ENCODE measurements around the gene C16orf74. TPM values are rescaled to one million over a fixed set of nuclear protein-coding genes. Genes with fewer than 3 reads are reported as not detected.

Gene C16orf74
- total RNA-seq (10 to 100 TPM in 3 of 5 experiments, 1 to 10 TPM in 1, under 1 TPM in 1; 0.99 to 19.8 (median 11.7) TPM), polyA plus RNA-seq (10 to 100 TPM; 13.1 to 16.0 TPM), total RNA-seq (3.9 reads per million, percentile 20 among the genes with 10 or more reads in this experiment)

DNA sequence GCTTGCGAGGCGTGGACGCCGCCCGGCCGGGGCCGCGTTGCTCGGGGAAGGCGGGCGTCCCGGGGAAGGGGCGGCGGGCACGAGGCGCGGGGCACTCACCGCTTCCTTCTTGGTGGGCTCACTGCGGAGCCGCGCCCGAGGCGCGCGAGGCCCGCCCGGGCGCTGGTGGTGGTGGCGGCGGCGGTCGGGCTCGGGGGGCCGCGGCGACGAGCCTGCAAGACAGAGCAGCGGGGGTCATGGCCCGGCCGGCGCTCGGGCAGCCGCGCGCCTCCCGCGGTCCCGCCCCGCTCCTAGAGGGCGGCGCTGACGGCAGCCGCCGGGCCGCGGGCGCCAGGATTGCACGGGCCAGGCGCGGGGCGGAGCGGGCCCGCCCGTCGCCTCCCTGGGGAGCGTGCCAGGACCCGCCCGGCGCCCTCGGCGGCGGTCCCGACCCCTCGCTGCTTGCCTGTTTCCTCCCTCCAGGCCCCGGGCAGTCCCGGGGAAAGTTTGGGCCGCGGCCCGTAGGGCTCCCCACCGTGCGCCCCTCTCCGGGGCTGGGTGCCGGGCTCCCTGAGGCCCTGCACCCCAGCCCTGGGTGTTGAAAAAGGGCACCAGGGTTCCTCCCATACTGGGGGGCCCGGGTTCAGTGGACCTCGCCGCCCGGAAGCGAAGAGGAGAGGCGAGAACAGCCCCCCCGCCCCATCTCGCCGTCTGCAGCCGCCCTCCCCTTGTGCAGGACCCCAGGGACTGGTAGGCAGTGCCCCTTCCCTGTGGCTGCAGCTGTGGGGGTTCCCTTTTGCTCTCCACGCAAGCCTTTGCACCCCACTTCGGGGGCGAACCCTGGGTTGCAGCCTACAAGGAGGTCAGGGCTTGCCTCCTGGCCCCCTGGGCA, at the start of gene C16orf74:
TSS of gene C16orf74 (minus strand) at position 270 of the 871 bp plus-strand sequence. CDS start 15,879 bp downstream, outside the sequence.
- DNase-seq (peak in 2 of 9 donors; percentile 8 to 38), ATAC-seq (peak; percentile 81)
- CTCF ChIA-PET = interaction anchor here (1.0 to 1.5 kb wide), 2 partner anchors 9 to 37 kb away, joined by 3 read pairs; no protein-coding TSS in a partner anchor
- Mint-ChIP-seq H3K27me3 (peaks cover 0 to 37% (median 16%) of the 10 kb centered on the region in 5 donors), H3K27ac (peak within 1 kb of the TSS in 1 of 9 donors; percentile 72), H3K4me3 (peak within 1 kb of the TSS; percentile 70 to 88 (median 83)), H3K9me3 (peaks cover 0 to 1% (median 0%) of the 10 kb centered on the region in 11 donors), H3K36me3 (no peaks in the 10 kb centered on the region), H3K4me1 (peaks cover 4 to 11% (median 5%) of the 10 kb centered on the region in 7 donors)
- intact Hi-C loops (cut with micrococcal nuclease) = loop anchor here in 1 of 2 donors (5.0 kb wide), 1 partner anchor 34 kb away; no protein-coding TSS in a partner anchor
- Histone ChIP-seq H3K36me3 (ENCODE audit: control insufficient read depth in 2 of 3, insufficient read depth in 3 of 3, low read length in 3 of 3) (no peaks in the 10 kb centered on the region), H3K4me1 (ENCODE audit: control insufficient read depth in 2 of 2, insufficient read depth in 2 of 2, low read length in 2 of 2) (peaks cover 0 to 8% of the 10 kb centered on the region in 2 donors), H3K27ac (ENCODE audit: low read depth, low read length) (no peak within 1 kb of the TSS), H3K9me3 (ENCODE audit: control insufficient read depth in 2 of 3, low read length in 3 of 3) (no peaks in the 10 kb centered on the region), H3K4me3 (ENCODE audit: low read length) (peak within 1 kb of the TSS; percentile 27), H3K27me3 (ENCODE audit: control insufficient read depth in 2 of 2, insufficient read depth in 2 of 2, low read length in 2 of 2) (no peaks in the 10 kb centered on the region)
- POLR2A ChIA-PET = no interaction called here

DNA sequence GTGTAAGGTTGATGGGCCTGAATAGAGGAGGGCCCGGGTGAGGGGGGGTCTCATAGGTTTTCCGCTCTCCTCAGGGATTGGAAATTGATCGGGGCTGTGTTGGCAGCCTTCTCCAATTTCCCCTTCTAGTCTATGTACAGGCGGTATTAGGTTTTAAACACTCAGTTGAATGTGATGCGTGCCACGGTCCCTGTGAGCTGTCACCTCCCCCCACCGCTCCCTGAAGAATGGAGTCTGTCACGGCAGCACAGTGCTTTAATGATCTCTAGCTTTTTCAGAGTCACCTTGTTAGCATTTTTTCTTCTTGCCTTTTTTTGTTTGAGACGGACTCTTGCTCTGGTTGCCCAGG, 49.4 kb upstream of the C16orf74 start:
- no peaks in the 10 kb centered on the region for H3K27me3 Mint-ChIP-seq
- DNase-seq (peak in 1 of 9 donors; percentile 72), ATAC-seq (peak; percentile 37)
- intact Hi-C loops (cut with micrococcal nuclease) = loop anchor here in 1 of 2 donors (1.0 to 5.0 kb wide), 2 partner anchors 19 to 97 kb away; partner anchors contain the start of gene IRF8
- Histone ChIP-seq H3K27me3 (ENCODE audit: control insufficient read depth in 2 of 2, insufficient read depth in 2 of 2, low read length in 2 of 2) (no peaks in the 10 kb centered on the region), H3K4me3 (ENCODE audit: low read length) (peak overlapping the region; percentile 81), H3K4me1 (ENCODE audit: control insufficient read depth in 2 of 2, insufficient read depth in 2 of 2, low read length in 2 of 2) (peaks cover 18 to 26% of the 10 kb centered on the region in 2 donors), H3K9me3 (ENCODE audit: control insufficient read depth in 2 of 3, low read length in 3 of 3) (no peaks in the 10 kb centered on the region), H3K27ac (ENCODE audit: low read depth, low read length) (peak overlapping the region; percentile 99), H3K36me3 (ENCODE audit: control insufficient read depth in 2 of 3, insufficient read depth in 3 of 3, low read length in 3 of 3) (peaks cover under 1 to 69% (median 5%) of the 10 kb centered on the region in 3 experiments)
- peak overlapping the region; percentile 90 to 98 (median 95) for H3K27ac Mint-ChIP-seq
- H3K4me3 Mint-ChIP-seq = peak overlapping the region; percentile 83 to 92 (median 88)
- H3K36me3 Mint-ChIP-seq = peaks cover 30 to 49% (median 36%) of the 10 kb centered on the region in 5 donors
- POLR2A ChIA-PET = interaction anchor here (0.7 to 1.6 kb wide), 2 partner anchors 10 to 124 kb away, joined by 3 read pairs; no protein-coding TSS in a partner anchor
- H3K9me3 Mint-ChIP-seq = peaks cover 0 to 2% (median 0%) of the 10 kb centered on the region in 11 donors
- H3K4me1 Mint-ChIP-seq = peaks cover 37 to 72% (median 62%) of the 10 kb centered on the region in 7 donors
- CTCF ChIA-PET = no interaction called here

DNA sequence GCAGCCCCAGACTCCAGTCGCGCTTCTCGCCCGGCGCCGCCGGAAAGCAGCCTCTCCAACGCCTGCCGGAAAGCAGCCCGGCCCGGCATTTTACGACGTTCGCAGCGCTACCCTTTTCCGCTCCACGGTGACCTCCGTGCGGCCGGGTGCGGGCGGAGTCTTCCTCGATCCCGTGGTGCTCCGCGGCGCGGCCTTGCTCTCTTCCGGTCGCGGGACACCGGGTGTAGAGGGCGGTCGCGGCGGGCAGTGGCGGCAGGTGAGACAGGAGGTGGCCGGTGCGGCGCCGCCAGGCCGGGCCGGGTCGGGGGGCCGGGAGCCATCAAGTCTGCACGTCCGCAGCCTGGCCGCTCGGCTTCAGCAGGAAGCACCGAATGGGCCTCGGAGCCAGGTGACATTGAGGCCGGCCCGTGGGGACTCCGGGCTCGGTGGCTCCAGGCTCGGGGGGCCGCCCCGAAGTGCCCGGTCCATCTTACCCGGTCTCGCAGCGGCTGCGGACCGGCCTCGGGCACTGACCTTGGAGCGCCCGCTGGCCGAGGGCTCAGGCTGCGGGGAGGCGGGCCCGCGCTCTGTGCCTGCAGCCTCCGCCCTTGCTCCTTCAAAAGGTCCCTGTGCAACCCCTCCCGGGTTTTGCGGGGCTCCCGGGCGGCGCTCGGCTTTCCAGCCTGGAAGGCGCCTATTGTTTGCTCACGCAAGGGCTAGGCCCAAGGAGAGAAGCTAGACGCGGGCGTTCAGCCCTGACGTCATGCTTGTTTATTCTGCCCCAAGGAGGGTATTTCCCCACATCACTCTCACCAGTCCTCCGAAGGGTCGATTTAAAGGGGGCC, 48.8 kb upstream of the C16orf74 start, which contains the start of the genes COX4I1 and EMC8:
TSS of gene COX4I1 (plus strand) at position 199 of the 824 bp plus-strand sequence. CDS start 1,511 bp downstream, outside the sequence.
TSS of gene EMC8 (minus strand) at position 48 of the 824 bp plus-strand sequence. CDS start 249 bp downstream, outside the sequence.
- Histone ChIP-seq H3K27me3 (ENCODE audit: control insufficient read depth in 2 of 2, insufficient read depth in 2 of 2, low read length in 2 of 2) (no peaks in the 10 kb centered on the region), H3K4me1 (ENCODE audit: control insufficient read depth in 2 of 2, insufficient read depth in 2 of 2, low read length in 2 of 2) (peaks cover 18 to 26% of the 10 kb centered on the region in 2 donors), H3K27ac (ENCODE audit: low read depth, low read length) (peak within 1 kb of the TSS; percentile 99), H3K4me3 (ENCODE audit: low read length) (peak within 1 kb of the TSS; percentile 81), H3K9me3 (ENCODE audit: control insufficient read depth in 2 of 3, low read length in 3 of 3) (no peaks in the 10 kb centered on the region), H3K36me3 (ENCODE audit: control insufficient read depth in 2 of 3, insufficient read depth in 3 of 3, low read length in 3 of 3) (peaks cover 0 to 69% (median 3%) of the 10 kb centered on the region in 3 experiments)
- Mint-ChIP-seq H3K27ac (peak within 1 kb of the TSS; percentile 90 to 98 (median 95)), H3K27me3 (no peaks in the 10 kb centered on the region), H3K4me3 (peak within 1 kb of the TSS; percentile 86 to 94 (median 90)), H3K36me3 (peaks cover 29 to 49% (median 32%) of the 10 kb centered on the region in 5 donors), H3K9me3 (peaks cover 0 to 2% (median 0%) of the 10 kb centered on the region in 11 donors), H3K4me1 (peaks cover 37 to 78% (median 68%) of the 10 kb centered on the region in 7 donors)
- DNase-seq (peak; percentile 86 to 95 (median 90)), ATAC-seq (peak; percentile 92)
- CTCF ChIA-PET = no interaction called here
- POLR2A ChIA-PET = interaction anchor here (0.7 kb wide), 1 partner anchor 124 kb away, joined by 3 read pairs; no protein-coding TSS in a partner anchor
- intact Hi-C loops (cut with micrococcal nuclease) = loop anchor here (1.0 to 5.0 kb wide), 13 partner anchors 9 to 772 kb away; partner anchors contain the start of genes GINS2 (in 1 of the 2), GSE1 (in 1 of the 2), IRF8 (in 1 of the 2) and KIAA0513 (in 1 of the 2)

DNA sequence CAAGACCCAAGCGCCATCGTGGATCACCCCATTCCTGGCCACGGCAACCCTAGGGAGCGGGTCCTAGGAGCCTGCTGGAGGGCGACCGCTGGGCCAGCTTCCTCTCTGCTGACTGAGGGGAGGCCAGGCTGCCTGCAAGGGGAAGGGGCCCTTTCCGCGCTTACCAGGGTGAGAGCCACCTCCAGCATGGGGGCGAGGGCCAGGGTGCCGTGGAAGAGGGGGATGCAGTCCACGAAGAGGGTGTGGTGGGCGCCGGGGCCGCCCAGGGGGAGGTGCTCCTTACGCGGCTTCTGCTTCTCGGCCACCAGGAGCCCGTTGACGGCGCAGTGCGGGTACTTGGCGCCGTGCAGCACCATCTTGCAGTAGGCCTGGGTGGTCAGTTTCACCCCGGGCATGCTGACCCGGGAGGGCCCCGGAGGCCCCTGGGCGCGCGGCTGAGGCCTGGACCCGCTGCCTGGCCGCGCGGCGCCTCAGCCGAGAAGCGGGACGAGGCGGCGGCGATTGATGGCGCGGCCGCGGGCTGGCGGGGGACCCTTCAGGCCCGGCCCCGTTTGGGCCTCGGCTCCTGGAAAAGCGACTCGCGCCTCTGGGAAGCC, 48.1 kb upstream of the C16orf74 start:
- H3K4me1 ChIP-seq (ENCODE audit: control insufficient read depth in 2 of 2, insufficient read depth in 2 of 2, low read length in 2 of 2) = peaks cover 18 to 26% of the 10 kb centered on the region in 2 donors
- H3K4me1 Mint-ChIP-seq = peaks cover 37 to 80% (median 67%) of the 10 kb centered on the region in 7 donors
- H3K36me3 Mint-ChIP-seq = peaks cover 26 to 53% (median 31%) of the 10 kb centered on the region in 5 donors
- DNase-seq = peak in 5 of 9 donors; percentile 17 to 48 (median 28)
- H3K27ac Mint-ChIP-seq = peak overlapping the region; percentile 84 to 97 (median 94)
- intact Hi-C loops (cut with micrococcal nuclease) = loop anchor here (1.0 to 5.0 kb wide), 11 partner anchors 9 to 772 kb away; partner anchors contain the start of genes GINS2 (in 1 of the 2), GSE1 (in 1 of the 2) and KIAA0513 (in 1 of the 2)
- POLR2A ChIA-PET = interaction anchor here (0.5 kb wide), 1 partner anchor 9 kb away, joined by 4 read pairs; no protein-coding TSS in a partner anchor
- ATAC-seq = peak; percentile 31
- peak overlapping the region; percentile 81 for H3K4me3 ChIP-seq (ENCODE audit: low read length)
- no peaks in the 10 kb centered on the region for H3K27me3 ChIP-seq (ENCODE audit: control insufficient read depth in 2 of 2, insufficient read depth in 2 of 2, low read length in 2 of 2)
- CTCF ChIA-PET = no interaction called here
- peak overlapping the region; percentile 86 to 94 (median 90) for H3K4me3 Mint-ChIP-seq
- peaks cover 0 to 2% (median 0%) of the 10 kb centered on the region in 11 donors for H3K9me3 Mint-ChIP-seq
- H3K27ac ChIP-seq (ENCODE audit: low read depth, low read length) = peak overlapping the region; percentile 99
- H3K27me3 Mint-ChIP-seq = no peaks in the 10 kb centered on the region
- H3K9me3 ChIP-seq (ENCODE audit: control insufficient read depth in 2 of 3, low read length in 3 of 3) = no peaks in the 10 kb centered on the region
- H3K36me3 ChIP-seq (ENCODE audit: control insufficient read depth in 2 of 3, insufficient read depth in 3 of 3, low read length in 3 of 3) = peaks cover 0 to 70% (median 3%) of the 10 kb centered on the region in 3 experiments

DNA sequence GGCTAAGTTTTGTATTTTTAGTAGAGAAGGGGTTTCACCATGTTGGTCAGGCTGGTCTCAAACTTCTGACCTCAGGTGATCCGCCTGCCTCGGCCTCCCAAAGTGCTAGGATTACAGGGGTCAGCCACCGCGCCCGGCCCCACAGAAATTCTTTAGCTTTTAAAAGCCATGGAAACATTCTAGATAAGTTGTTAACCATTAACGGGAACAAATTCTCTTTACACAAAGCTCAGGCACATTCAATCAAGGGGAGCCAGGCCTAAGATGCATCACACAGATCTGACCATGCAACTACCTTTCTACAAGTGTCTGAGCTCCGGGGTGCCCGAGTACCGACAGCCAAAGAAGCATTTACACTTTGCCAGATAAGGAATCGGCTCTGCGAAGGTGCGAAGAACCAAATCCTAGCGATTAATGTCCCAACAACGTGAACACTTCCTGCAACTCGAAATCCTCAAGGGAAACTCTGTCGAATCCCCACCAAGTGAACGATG, 47.4 kb upstream of the C16orf74 start:
- Histone ChIP-seq H3K4me3 (ENCODE audit: low read length) (peak overlapping the region; percentile 81), H3K27me3 (ENCODE audit: control insufficient read depth in 2 of 2, insufficient read depth in 2 of 2, low read length in 2 of 2) (no peaks in the 10 kb centered on the region), H3K4me1 (ENCODE audit: control insufficient read depth in 2 of 2, insufficient read depth in 2 of 2, low read length in 2 of 2) (peaks cover 18 to 26% of the 10 kb centered on the region in 2 donors), H3K27ac (ENCODE audit: low read depth, low read length) (peak overlapping the region; percentile 99), H3K36me3 (ENCODE audit: control insufficient read depth in 2 of 3, insufficient read depth in 3 of 3, low read length in 3 of 3) (peaks cover 0 to 69% (median 0%) of the 10 kb centered on the region in 3 experiments), H3K9me3 (ENCODE audit: control insufficient read depth in 2 of 3, low read length in 3 of 3) (no peaks in the 10 kb centered on the region)
- ChIA-PET POLR2A (interaction anchor here (0.5 kb wide), 1 partner anchor 9 kb away, joined by 4 read pairs; no protein-coding TSS in a partner anchor), CTCF (interaction anchor here (0.7 kb wide), 1 partner anchor 520 kb away, joined by 3 read pairs; no protein-coding TSS in a partner anchor)
- H3K4me3 Mint-ChIP-seq = peak overlapping the region; percentile 82 to 94 (median 88)
- H3K27me3 Mint-ChIP-seq = no peaks in the 10 kb centered on the region
- H3K9me3 Mint-ChIP-seq = peaks cover 0 to 2% (median 0%) of the 10 kb centered on the region in 11 donors
- intact Hi-C loops (cut with micrococcal nuclease) = loop anchor here (2.0 to 5.0 kb wide), 5 partner anchors 64 to 771 kb away; partner anchors contain the start of genes GINS2 (in 1 of the 2), GSE1 (in 1 of the 2) and KIAA0513 (in 1 of the 2)
- H3K4me1 Mint-ChIP-seq = peaks cover 37 to 80% (median 66%) of the 10 kb centered on the region in 7 donors
- ATAC-seq (no peak), DNase-seq (no peak)
- H3K36me3 Mint-ChIP-seq = peaks cover 20 to 51% (median 28%) of the 10 kb centered on the region in 5 donors
- H3K27ac Mint-ChIP-seq = peak overlapping the region; percentile 25 to 90 (median 57)

Measured in naive thymus-derived CD4-positive, alpha-beta T cell (primary cell).